HG02763 (cell line): ENCODE data around the gene SBDS.

ENCODE experiments used
- ATAC-seq: cut with Tn5 transposase; IDR thresholded peaks from one replicate; pipeline ENCODE4 v1.9.1; 2021; ENCODE audit warnings: mild to moderate bottlenecking, moderate library complexity; ENCODE audit not compliant: unreplicated experiment

The SBDS gene

DNA sequence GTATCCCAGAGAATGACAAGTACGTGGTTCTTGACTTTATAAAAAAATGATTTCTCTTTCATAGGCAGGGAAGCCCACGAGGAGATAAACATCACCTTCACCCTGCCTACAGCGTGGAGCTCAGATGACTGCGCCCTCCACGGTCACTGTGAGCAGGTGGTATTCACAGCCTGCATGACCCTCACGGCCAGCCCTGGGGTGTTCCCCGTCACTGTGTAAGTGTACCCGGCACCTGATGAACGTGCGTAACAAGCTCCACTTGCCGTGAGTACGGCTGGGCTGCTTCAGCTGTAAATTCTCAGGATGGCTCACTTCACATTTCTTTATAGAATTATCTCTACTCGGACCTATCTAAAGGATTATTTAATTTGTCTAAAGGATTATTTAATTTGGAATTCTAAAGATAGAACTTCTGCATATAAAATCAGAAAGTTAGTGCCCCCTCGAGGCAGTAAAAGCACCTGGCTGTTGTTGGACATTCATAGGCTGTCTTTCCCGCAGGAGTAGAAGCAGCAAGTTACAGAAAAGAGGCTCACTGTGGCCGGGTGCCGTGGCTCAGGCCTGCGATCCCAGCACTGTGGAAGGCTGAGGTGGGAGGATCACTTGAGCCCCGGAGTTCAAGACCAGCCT, 46.8 kb downstream of the SBDS start:
- no peak for ATAC-seq

GRCh38 chr7:66946545-66946944, 48.8 kb downstream of the SBDS start:
- ATAC-seq, result no peak

GRCh38 chr7:66939325-66939724, 56.1 kb downstream of the SBDS start:
- ATAC-seq, result no peak

DNA sequence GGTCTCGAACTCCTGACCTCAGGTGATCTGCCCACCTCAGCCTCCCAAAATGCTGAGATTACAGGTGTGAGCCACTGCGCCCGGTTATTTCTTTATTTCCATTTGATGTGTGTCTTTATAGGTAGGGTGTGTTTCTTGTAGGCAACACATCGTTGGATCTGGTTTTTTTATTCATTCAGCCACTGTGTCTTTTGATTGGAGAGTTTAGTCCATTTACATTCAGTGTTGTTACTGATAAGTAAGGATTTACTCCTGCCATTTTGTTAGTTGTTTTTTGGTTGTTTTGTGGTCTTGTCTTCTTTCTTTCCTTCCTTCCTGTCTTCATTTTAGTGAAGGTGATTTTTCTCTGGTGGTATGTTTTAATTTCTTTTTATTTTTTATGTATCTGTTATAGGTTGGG, 57.4 kb downstream of the SBDS start:
- ATAC-seq, result no peak
